GM18508 (cell line): ENCODE data around the gene TMA7.
"Not testable (repeated sequence)": the region's sequence is repeated elsewhere in the genome, so short reads cannot be mapped to it uniquely, and the experiment has no call there.

Experiments used
- ATAC-seq: cut with Tn5 transposase; IDR thresholded peaks from one replicate; pipeline ENCODE4 v1.9.1; 2021; ENCODE audit warnings: moderate number of reproducible peaks; ENCODE audit not compliant: insufficient read depth, unreplicated experiment

The TMA7 gene

GRCh38 chr3:48433472-48434118 is 6.5 kb upstream of the TMA7 start:
- ATAC-seq: no peak

- no peak for ATAC-seq
Measured at GRCh38 chr3:48434591-48435222, 5.3 kb upstream of the TMA7 start.

- no peak for ATAC-seq
Measured at GRCh38 chr3:48435223-48435595, 4.8 kb upstream of the TMA7 start.

- ATAC-seq: no peak
Measured at GRCh38 chr3:48435774-48436476, 4.1 kb upstream of the TMA7 start.

- ATAC-seq: no peak
Measured at GRCh38 chr3:48436477-48436787, 3.6 kb upstream of the TMA7 start.

- no peak for ATAC-seq
Measured at GRCh38 chr3:48436855-48437254, 3.2 kb upstream of the TMA7 start.

- no peak for ATAC-seq
Measured at GRCh38 chr3:48437812-48438211, 2.2 kb upstream of the TMA7 start.

- ATAC-seq: no peak
Measured at GRCh38 chr3:48440590-48440958, 517 bp downstream of the TMA7 start.

GRCh38 chr3:48441940-48442339 is 1.9 kb downstream of the TMA7 start:
- no peak for ATAC-seq

- ATAC-seq: no peak
Measured at GRCh38 chr3:48445277-48445882, 5.3 kb downstream of the TMA7 start.

- no peak for ATAC-seq
Measured at GRCh38 chr3:48446043-48446424, 6.0 kb downstream of the TMA7 start.

- no peak for ATAC-seq
Measured at GRCh38 chr3:48446425-48447193, 6.6 kb downstream of the TMA7 start, which contains the start of gene ATRIP. TSS of gene ATRIP (plus strand) at chr3:48446737. CDS start at chr3:48446846, 109 bp downstream.

GRCh38 chr3:48451270-48451669 is 11.2 kb downstream of the TMA7 start:
- no peak for ATAC-seq

GRCh38 chr3:48456456-48456855 is 16.4 kb downstream of the TMA7 start:
- no peak for ATAC-seq

GRCh38 chr3:48459331-48459730 is 19.3 kb downstream of the TMA7 start:
- no peak for ATAC-seq

- ATAC-seq: no peak
Measured at GRCh38 chr3:48459773-48460516, 19.9 kb downstream of the TMA7 start.

- no peak for ATAC-seq
Measured at GRCh38 chr3:48460517-48460902, 20.5 kb downstream of the TMA7 start.

- not testable (repeated sequence) for ATAC-seq
Measured at GRCh38 chr3:48461767-48462166, 21.7 kb downstream of the TMA7 start.

GRCh38 chr3:48463703-48464102 is 23.6 kb downstream of the TMA7 start:
- no peak for ATAC-seq

GRCh38 chr3:48464713-48465221 is 24.7 kb downstream of the TMA7 start:
- ATAC-seq: no peak
